Measurements from ENCODE around the gene WFDC10B.

GRCh38 chr20:45735988-45736387, 31.2 kb upstream of the WFDC10B start:
- TF ChIP-seq CTCF (IDR thresholded peaks at IDR 0.05) = no peak
- TF ChIP-seq TCF7L2 (IDR thresholded peaks at IDR 0.05; ENCODE audit: low read depth, low read length) = no peak
